ENCODE measurements around the gene RILPL2. TPM values are rescaled to one million over a fixed set of nuclear protein-coding genes. Genes with fewer than 3 reads are reported as not detected.
"Not testable (repeated sequence)": the region's sequence is repeated elsewhere in the genome, so short reads cannot be mapped to it uniquely, and the experiment has no call there.

RILPL2 gene
- total RNA-seq, 1 experiment from 2014 or later, result 1.1 TPM

DNA sequence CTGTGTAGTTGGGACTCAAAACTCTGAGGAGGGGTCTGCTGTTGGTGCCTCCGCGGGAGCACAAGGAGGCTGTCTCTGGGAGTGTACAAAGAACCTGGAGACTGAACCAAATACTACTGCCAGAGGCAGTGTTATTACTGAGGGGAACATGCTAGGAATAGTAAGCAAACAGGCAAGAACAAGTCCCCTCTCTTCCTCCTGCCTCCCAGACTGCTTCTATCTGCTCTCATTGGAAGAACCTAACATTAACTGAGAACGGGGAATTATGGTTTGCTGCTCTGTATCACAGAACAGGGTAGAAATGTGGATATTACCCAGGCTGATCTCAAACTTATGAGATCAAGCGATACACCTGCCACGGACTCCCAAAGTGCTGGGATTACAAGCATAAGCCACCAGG is 57.1 kb downstream of the RILPL2 start:
- CTCF ChIA-PET, result no interaction called here
- H3K36me3 Mint-ChIP-seq, result no peaks in the 10 kb centered on the region
- H3K9me3 Mint-ChIP-seq, result no peaks in the 10 kb centered on the region
- H3K27me3 Mint-ChIP-seq (ENCODE audit: low read depth), result no peaks in the 10 kb centered on the region; the same call in 1 of the 2 replicates
- ATAC-seq, result no peak
- POLR2A ChIA-PET, result no interaction called here
- H3K4me3 Mint-ChIP-seq, result no peak overlapping the region
- no peak for DNase-seq (ENCODE audit: low spot score)
- no peak for TF ChIP-seq RELA (CRISPR knock-in tag; IDR thresholded peaks at IDR 0.05; ENCODE audit: borderline replicate concordance)
- TF ChIP-seq, protein P1, sequence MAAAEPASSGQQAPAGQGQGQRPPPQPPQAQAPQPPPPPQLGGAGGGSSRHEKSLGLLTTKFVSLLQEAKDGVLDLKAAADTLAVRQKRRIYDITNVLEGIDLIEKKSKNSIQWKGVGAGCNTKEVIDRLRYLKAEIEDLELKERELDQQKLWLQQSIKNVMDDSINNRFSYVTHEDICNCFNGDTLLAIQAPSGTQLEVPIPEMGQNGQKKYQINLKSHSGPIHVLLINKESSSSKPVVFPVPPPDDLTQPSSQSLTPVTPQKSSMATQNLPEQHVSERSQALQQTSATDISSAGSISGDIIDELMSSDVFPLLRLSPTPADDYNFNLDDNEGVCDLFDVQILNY (CRISPR knock-in tag; IDR thresholded peaks at IDR 0.05), result no peak
- TF ChIP-seq ZNF317 (CRISPR knock-in tag; IDR thresholded peaks at IDR 0.05; ENCODE audit: borderline replicate concordance, low read depth), result no peak
- TF ChIP-seq, protein P2, sequence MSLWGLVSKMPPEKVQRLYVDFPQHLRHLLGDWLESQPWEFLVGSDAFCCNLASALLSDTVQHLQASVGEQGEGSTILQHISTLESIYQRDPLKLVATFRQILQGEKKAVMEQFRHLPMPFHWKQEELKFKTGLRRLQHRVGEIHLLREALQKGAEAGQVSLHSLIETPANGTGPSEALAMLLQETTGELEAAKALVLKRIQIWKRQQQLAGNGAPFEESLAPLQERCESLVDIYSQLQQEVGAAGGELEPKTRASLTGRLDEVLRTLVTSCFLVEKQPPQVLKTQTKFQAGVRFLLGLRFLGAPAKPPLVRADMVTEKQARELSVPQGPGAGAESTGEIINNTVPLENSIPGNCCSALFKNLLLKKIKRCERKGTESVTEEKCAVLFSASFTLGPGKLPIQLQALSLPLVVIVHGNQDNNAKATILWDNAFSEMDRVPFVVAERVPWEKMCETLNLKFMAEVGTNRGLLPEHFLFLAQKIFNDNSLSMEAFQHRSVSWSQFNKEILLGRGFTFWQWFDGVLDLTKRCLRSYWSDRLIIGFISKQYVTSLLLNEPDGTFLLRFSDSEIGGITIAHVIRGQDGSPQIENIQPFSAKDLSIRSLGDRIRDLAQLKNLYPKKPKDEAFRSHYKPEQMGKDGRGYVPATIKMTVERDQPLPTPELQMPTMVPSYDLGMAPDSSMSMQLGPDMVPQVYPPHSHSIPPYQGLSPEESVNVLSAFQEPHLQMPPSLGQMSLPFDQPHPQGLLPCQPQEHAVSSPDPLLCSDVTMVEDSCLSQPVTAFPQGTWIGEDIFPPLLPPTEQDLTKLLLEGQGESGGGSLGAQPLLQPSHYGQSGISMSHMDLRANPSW (CRISPR knock-in tag; conservative IDR thresholded peaks at IDR 0.05; ENCODE audit: low read depth), result no peak
- TF ChIP-seq ZNF671 (CRISPR knock-in tag; IDR thresholded peaks at IDR 0.05), result no peak
- TF ChIP-seq, protein P3, sequence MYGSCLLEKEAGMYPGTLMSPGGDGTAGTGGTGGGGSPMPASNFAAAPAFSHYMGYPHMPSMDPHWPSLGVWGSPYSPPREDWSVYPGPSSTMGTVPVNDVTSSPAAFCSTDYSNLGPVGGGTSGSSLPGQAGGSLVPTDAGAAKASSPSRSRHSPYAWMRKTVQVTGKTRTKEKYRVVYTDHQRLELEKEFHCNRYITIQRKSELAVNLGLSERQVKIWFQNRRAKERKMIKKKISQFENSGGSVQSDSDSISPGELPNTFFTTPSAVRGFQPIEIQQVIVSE (CRISPR knock-in tag; IDR thresholded peaks at IDR 0.05; ENCODE audit: borderline replicate concordance), result no peak
- TF ChIP-seq FOXJ3 (CRISPR knock-in tag; IDR thresholded peaks at IDR 0.05; ENCODE audit: borderline replicate concordance), result no peak
- TF ChIP-seq, protein P4, sequence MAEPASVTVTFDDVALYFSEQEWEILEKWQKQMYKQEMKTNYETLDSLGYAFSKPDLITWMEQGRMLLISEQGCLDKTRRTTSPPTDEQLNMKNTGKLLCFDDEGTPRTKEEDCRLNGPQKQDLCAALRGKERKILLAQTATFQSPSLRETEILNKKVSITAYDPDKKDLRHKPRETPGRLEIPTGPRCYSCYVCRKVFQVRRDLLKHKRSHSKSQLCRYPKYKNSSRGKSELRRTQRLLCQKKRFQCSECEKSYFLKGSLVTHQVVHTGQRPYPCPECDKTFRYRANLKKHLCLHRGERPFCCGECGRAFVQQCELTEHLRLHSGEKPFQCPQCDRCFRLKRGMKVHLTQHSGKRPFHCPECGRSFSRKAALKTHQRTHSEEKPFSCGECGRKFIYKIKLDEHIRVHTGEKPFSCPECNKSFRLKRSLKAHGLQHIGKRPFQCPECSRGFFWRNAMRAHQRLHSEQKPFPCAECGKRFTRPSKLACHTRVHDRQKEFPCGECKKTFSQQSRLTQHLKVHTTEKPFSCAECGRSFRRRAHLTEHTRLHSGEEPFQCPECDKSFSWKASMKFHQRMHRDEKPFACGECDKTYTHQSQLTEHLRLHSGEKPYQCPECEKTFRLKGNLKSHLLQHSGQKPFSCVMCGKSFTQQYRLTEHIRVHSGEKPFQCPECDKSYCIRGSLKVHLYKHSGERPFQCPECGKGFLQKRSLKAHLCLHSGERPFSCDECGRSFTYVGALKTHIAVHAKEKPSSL (CRISPR knock-in tag; conservative IDR thresholded peaks at IDR 0.05), result no peak
- no peak for TF ChIP-seq TP53 (CRISPR knock-in tag; IDR thresholded peaks at IDR 0.05)
- no peak for TF ChIP-seq NFYB (CRISPR knock-in tag; conservative IDR thresholded peaks at IDR 0.05; ENCODE audit: low read depth)
- no peak for TF ChIP-seq TCF7 (CRISPR knock-in tag; IDR thresholded peaks at IDR 0.05; ENCODE audit: low read depth)
- no peak for TF ChIP-seq EMX1 (CRISPR knock-in tag; IDR thresholded peaks at IDR 0.05)
- TF ChIP-seq, protein P5, sequence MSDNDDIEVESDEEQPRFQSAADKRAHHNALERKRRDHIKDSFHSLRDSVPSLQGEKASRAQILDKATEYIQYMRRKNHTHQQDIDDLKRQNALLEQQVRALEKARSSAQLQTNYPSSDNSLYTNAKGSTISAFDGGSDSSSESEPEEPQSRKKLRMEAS (CRISPR knock-in tag; IDR thresholded peaks at IDR 0.05), result no peak
- TF ChIP-seq ELF4 (CRISPR knock-in tag; IDR thresholded peaks at IDR 0.05; ENCODE audit: low read depth), result no peak
- TF ChIP-seq SMAD4 (CRISPR knock-in tag; IDR thresholded peaks at IDR 0.05), result no peak
- TF ChIP-seq PRRX2 (CRISPR knock-in tag; IDR thresholded peaks at IDR 0.05), result no peak
- TF ChIP-seq, protein P6, sequence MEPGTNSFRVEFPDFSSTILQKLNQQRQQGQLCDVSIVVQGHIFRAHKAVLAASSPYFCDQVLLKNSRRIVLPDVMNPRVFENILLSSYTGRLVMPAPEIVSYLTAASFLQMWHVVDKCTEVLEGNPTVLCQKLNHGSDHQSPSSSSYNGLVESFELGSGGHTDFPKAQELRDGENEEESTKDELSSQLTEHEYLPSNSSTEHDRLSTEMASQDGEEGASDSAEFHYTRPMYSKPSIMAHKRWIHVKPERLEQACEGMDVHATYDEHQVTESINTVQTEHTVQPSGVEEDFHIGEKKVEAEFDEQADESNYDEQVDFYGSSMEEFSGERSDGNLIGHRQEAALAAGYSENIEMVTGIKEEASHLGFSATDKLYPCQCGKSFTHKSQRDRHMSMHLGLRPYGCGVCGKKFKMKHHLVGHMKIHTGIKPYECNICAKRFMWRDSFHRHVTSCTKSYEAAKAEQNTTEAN (CRISPR knock-in tag; IDR thresholded peaks at IDR 0.05), result no peak
- TF ChIP-seq, protein P7, sequence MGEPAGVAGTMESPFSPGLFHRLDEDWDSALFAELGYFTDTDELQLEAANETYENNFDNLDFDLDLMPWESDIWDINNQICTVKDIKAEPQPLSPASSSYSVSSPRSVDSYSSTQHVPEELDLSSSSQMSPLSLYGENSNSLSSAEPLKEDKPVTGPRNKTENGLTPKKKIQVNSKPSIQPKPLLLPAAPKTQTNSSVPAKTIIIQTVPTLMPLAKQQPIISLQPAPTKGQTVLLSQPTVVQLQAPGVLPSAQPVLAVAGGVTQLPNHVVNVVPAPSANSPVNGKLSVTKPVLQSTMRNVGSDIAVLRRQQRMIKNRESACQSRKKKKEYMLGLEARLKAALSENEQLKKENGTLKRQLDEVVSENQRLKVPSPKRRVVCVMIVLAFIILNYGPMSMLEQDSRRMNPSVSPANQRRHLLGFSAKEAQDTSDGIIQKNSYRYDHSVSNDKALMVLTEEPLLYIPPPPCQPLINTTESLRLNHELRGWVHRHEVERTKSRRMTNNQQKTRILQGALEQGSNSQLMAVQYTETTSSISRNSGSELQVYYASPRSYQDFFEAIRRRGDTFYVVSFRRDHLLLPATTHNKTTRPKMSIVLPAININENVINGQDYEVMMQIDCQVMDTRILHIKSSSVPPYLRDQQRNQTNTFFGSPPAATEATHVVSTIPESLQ (CRISPR knock-in tag; IDR thresholded peaks at IDR 0.05), result no peak
- peaks cover 3% of the 10 kb centered on the region for H3K4me1 Mint-ChIP-seq
- H3K27ac Mint-ChIP-seq, result no peak overlapping the region

DNA sequence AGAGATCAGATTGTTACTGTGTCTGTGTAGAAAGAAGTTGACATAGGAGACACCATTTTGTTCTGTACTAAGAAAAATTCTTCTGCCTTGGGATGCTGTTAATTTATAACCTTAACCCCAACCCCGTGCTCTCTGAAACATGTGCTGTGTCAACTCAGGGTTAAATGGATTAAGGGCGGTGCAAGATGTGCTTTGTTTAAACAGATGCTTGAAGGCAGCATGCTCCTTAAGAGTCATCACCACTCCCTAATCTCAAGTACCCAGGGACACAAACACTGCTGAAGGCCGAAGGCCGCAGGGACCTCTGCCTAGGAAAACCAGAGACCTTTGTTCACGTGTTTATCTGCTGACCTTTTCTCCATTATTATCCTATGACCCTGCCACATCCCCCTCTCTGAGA is 64.1 kb downstream of the RILPL2 start:
- H3K27ac Mint-ChIP-seq; CTCF ChIA-PET; ATAC-seq; H3K9me3 Mint-ChIP-seq; POLR2A ChIA-PET; DNase-seq (ENCODE audit: low spot score); H3K4me3 Mint-ChIP-seq; H3K4me1 Mint-ChIP-seq; H3K36me3 Mint-ChIP-seq; H3K27me3 Mint-ChIP-seq (ENCODE audit: low read depth): not testable (repeated sequence)

DNA sequence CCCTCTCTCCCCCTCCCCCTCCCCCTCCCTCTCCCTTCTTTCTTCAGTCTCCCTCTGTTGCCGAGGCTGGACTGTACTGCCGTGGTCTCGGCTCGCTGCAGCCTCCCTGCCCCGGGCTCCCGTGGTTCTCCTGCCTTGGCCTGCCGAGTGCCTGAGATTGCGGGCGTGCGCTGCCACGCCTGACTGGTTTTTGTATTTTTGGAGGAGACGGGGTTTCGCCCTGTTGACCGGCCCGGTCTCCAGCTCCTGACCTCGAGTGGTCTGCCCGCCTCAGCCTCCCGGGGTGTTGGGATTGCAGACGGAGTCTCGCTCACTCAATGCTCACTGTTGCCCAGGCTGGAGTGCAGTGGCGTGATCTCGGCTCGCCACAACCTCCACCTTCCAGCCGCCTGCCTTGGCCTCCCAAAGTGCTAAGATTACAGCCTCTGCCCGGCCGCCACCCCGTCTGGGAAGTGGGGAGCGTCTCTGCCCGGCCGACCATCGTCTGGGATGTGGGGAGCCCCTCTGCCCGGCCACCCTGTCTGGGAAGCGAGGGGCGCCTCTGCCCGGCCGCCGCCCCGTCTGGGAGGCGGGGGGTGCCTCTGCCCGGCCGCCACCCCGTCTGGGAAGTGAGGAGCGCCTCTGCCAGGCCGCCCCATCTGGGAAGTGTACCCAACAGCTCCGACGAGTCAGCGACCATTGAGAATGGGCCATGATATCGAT is 64.7 kb downstream of the RILPL2 start:
- ATAC-seq, POLR2A ChIA-PET: not testable (repeated sequence)

More for the DNA sequence above, 64.7 kb downstream of the RILPL2 start:
- H3K4me1 Mint-ChIP-seq; CTCF ChIA-PET; H3K4me3 Mint-ChIP-seq; DNase-seq (ENCODE audit: low spot score); H3K27ac Mint-ChIP-seq; H3K9me3 Mint-ChIP-seq; H3K27me3 Mint-ChIP-seq (ENCODE audit: low read depth); H3K36me3 Mint-ChIP-seq: not testable (repeated sequence)
